Stimulated activated CD8-positive, alpha-beta memory T cell treated with anti-CD3 and anti-CD28 coated beads, Interleukin-12 subunit alpha, Interleukin-12 subunit beta, amount 100 ng/mL, for 4 hours (primary cell): ENCODE results near the gene DPY19L1.
"Not testable (repeated sequence)": the region's sequence is repeated elsewhere in the genome, so short reads cannot be mapped to it uniquely, and the experiment has no call there.

Experiments
- DNase-seq: peaks from one replicate; pipeline ENCODE4 v3.0.0-alpha.2; 2020; ENCODE audit warnings: low read depth

The DPY19L1 gene

DNA sequence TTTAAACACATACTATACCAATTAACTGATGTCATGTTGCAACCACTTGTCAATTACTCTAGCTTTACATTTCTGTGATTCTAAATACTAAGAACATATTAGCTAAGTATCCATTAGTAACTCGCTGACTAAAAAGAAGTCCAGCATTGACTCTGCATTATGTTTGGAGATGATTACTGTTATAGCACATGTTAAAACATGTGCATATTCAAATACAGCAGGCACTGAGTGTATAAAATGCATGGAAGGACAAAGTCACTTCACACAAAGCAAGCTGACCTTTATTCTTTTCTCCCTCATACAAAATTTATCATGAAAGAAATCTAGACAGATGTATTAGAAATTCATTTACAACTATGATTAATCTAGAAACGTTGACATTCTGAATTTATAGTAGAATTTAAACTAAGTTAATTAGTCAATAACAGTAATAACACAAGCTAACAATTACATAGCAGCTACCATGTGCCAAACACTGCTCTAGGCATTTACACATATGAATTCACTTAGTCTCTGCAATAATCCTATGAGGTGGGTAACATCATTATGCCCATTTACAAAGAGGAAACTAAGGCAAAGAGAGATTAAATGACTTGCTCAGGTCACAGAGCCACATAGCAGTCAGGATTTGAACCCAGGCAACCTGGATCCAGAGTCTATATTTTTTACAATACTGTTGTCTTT lies 48.7 kb downstream of the DPY19L1 start:
- DNase-seq, result not testable (repeated sequence)

DNA sequence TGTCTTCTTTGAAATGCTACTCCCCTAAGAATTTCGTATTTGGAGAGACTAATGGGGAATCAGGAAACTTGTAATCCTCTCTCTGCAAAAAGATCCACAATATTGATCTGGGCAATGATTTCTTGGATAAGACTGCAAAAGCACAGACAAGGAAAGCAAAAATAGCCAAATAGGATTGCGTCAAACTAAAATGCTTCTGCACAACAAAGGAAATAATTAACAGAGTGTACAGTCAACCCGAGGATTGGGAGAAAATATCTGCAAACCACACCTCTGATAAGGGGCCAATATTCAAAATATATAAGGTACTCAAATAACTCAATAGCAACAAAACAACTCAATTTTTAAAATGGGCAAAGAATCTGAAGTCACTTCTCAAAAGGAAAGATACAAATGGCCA lies 52.1 kb downstream of the DPY19L1 start:
- DNase-seq, result not testable (repeated sequence)

DNA sequence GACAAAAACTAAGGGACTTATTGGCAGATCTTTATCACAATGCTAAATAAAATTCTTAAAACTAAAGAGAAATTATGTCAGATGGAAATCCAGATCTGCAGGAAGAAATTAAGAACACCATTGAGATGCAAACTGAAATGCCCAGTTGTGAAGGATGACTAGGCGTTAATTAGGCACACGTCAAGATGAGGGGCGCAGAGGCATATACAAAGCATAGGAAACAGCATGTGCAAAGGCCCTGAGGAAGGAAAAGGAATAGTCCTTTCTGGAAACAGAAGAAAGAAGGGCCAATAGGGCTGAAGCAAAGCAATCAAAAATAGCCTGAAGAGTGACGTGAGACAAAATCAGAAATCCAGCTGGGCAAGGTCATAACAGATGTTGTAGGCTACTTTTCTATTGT lies 53.1 kb downstream of the DPY19L1 start:
- not testable (repeated sequence) for DNase-seq

DNA sequence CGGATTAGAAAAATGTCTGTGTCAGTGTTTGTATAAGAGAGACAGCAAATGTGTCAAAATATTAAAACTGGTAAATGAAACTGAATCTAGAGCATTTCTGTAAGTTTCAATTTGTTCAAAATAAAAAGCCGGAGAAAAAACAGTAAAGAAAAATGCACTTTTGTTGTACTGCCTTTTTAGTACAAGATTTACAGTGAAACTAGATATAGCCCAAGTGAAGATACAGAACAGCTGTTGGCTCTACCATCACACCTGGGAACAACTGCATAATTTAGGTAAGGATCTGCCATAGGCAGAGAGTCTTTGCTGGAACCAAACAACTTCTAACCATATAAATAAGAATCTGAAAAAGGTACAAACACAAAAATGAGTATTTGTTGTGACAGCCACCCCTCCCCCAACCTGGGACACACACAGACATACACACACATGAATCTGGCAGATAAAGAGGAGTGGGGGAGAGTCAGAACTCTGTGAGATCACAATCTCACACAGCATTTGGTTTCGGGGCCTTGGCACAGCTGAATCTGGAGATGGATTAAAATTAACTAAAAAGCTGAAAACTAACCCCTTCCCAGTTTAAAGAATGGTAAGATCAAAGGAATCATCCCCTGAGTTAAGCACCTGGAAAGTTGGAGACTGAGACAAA lies 54.8 kb downstream of the DPY19L1 start:
- no peak for DNase-seq

DNA sequence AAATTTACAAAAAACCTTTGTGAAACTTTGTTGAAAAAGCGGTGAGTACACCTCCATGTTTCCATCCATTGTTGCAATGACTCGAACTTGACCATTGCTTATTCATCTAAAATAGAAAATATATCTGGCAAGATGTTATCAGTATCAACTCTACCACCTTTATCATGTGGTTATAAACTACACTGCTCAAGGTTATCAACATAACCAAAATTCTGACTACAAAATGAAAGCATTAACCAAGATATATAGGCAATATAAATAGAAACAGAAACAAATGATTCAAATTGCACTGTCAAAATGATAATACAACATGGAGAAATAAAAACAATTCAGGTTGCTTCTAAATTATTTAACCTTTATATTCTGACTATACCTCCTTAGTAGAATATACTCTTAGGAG lies 58.2 kb downstream of the DPY19L1 start:
- DNase-seq, result not testable (repeated sequence)

DNA sequence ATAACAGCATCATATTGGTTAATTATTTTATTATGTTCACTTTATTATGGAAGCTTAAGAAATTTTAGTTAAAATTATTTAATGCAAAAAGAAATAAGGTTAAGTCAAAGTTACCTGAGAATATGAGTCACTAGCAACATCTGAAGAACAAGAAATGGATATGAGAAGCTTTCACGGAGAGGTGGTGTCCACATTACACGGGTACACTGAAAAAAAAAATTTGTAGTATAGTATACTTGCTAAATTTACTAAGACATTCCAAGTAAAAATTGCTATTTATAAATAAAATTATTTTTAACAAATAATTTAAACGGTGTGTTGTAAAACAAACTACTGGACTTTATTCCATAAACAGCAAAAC lies 63.9 kb downstream of the DPY19L1 start:
- DNase-seq, result no peak

DNA sequence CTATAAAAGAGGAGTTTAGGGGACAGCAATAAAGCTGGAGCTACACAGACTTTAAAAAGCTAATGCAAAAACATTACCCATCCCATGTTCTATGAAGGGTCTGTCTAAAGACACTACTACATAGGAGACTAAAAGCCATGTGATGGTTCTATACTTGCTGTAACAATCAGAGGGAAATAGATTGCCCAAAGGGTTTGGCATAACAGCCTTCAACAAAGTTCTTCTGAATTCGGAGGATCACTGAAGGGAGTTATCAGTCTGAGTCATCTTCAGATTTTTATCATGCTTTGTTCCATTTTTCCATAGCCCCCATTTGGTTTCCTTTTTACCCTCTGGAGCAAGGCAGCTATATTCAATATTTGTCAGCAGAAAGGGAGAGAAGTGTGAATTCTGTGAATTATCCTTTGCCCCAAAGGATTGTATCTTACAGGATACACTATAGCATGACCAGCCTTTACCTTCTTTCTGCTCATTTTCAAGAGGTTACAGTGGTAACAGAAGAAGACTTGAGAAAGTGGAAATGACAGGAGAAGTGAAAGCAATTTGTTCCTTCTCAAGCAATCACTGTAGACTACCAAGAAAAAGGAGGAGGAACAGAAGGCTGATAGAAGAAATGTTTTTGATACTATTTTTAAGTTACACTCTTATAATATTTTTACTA lies 64.4 kb downstream of the DPY19L1 start:
- DNase-seq, result not testable (repeated sequence)

DNA sequence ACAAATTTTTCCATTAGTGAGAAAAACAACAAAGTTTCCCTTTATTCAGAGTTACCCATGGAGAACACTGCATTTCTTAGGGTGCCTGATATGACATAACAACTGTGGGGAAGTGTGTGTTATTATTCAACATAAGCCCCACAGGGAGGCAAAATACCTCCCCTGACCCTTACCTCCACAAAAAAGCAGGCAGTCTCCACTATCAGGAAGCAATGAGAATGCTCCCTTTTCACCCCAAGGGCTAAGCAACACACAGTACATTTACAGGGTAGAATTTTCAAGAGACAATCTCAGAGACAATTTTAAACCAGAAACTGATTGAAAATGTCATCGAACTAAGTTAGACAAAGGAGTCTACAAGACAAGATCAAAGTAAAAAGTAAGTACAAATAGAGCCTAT lies 69.5 kb downstream of the DPY19L1 start:
- not testable (repeated sequence) for DNase-seq

DNA sequence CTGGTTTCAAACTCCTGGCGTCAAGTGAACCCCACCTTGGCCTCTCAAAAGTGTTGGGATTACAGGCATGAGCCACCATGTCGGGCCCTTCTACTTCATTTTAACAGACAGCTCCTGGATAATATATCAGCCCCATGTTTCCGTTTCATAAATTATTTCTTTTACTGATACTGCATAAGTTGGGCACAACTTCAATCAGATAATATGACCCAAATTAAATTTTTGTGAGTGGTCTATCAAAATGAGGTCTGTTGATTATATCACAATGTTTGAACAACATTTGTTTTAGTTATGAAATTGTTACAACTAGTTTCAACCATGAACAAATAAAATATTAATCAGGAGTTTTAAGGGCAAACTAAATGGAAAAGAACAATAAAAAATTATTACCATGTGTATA lies 70.8 kb downstream of the DPY19L1 start:
- not testable (repeated sequence) for DNase-seq

DNA sequence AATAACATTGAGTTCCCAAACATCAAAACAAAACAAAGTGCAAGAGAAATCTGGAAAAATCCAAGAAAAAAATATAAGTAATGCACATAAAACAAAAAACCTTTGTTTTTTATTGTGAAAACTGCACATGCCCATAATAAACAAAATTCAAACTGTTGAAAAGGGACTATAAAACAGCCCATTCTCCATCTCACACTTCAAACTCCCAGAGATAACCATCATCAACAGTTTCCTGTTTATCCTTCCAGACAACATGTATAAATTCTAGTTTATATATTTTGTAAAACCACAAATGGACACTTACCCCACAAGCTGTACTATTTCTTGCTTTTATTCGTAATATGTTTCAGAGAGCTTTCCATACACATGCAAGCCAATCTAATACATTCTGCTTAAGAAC lies 79.3 kb downstream of the DPY19L1 start:
- DNase-seq, result no peak

DNA sequence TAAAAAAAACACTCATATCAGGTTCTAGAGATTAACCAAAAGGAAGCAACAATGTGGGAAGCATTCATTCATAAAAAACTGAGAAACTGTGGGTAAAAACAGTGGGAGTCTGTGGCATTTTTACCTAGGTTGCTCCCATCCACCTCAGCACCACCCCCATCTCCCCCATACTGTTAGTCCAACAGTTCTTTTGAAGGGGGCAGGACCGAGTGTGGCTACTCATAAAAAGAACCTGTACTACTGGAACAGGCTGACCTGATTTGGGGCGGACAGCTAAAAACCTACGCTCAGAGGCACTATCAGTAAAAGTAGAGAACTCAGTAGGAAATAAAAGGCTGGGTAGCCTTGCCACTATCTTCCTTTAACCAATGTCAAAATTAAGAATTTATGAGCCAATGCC lies 84.5 kb downstream of the DPY19L1 start:
- no peak for DNase-seq

DNA sequence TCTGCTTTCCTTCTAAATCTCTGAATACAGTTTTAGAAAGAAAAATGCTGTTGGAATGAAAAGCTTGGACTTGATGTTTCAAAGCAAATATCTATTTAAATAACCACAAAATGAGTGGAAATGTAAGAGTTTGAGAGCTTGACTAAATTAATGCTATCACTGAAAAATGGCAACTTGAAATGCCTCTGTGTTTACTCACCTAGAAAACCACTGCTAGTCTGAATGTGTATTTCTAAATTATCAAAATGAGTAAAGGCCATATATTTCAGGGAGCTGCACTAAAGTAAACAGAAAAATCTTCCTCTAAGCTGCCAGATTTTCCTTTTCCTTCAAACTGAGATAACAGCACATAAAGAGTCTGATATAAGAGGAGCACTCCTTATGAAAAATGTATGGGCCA lies 87.9 kb downstream of the DPY19L1 start:
- no peak for DNase-seq

DNA sequence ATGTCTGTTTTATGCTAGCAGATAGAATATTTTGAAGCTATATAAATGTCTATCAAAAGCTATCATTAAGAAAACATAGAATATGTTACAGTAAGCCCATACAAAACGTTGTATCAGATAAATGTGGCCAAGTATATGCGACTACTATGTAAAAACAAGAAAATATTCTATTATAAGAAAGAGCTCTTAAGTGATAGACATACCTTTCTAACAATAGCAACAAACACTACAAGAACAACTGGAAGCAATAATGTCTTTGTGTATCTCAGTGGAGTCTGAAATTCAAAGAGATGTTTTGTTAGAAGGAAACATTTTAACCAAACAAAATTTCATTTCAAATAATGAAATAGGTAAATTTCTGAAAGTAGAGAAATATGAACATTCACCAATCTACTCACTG lies 89.9 kb downstream of the DPY19L1 start:
- not testable (repeated sequence) for DNase-seq

DNA sequence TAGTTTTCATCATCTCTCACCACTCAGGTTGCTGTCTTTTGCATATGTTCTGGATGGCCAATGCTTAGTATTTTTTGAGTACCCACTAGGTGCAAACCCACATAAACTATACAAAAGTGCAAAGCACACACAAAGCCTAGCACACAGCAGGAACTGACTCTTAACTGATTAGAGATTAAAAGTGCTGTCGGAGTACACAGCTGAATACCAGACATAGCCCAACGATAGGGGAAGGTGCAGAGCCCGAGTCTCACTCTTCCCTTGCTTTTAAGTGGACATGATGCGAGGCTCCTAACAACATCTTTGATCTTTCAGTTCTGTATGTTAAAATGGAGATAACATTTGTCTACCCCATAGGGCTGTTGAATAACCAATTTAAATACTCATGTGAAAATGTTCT lies 90.8 kb downstream of the DPY19L1 start:
- no peak for DNase-seq

DNA sequence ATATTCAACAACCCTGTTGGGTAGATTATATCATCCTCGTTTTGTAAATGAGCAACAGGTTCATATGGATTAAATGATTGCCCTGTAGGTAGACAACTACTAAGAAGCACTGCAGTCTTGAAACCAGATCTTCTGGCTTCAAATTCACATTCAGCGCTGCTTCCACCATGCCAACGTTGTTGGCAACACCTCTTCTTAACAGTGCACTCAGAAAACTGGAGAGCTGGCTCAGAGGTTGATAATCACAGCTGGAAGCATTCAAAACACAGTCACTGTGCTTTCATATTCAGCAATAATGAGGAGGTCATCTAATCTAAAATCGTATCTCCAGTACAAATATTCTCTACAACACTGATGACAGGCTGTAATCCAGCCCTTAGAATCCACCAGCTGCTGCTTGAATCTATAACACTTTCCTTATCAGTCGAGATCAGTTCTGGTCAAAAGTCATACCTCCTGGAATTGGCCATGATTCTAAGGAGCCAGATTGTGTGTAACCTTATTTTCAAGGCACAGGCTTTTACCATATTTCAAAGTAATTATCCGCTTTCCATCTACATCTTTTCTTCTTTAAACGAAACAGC lies 91.3 kb downstream of the DPY19L1 start:
- DNase-seq, result not testable (repeated sequence)

DNA sequence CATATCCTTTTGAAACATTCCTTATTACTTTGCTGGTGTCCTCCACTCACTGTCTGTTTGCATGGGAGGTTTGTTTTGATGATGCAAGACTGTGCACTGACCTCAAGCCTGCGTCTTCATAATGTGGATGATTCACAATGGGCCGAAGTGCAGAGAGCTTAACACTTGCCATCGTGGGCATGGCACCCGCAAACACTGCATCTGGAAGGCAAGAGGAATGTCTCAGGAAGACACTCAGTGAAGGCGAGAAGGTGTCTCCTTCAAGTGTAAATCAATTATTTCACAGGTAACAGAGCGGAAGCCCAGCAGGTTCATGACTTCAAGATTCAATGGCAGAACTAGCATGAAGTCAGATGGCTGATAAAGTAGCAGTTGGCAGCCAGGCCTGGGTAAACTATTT lies 98.1 kb downstream of the DPY19L1 start:
- DNase-seq, result no peak

DNA sequence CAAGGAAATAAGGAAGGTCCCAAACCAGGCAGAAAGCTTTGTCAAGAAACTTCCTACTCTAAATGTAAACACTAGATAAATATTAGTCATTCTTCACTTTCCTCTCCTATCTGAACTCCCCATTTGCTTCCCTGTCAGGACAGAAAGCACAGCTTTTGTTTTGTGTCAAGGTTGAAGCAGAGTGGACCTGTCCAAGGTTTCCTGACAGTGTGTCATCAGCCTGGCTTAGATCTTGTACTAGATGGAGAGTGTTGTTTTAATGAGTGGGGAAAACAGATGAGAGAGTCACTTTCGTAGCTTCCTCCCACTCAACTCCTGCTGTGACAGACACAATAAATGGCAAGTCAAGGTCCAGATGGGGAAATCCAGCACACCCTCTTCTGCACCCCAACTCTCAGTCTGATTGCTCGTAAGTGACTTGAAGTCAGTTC lies 101.5 kb downstream of the DPY19L1 start:
- not testable (repeated sequence) for DNase-seq

DNA sequence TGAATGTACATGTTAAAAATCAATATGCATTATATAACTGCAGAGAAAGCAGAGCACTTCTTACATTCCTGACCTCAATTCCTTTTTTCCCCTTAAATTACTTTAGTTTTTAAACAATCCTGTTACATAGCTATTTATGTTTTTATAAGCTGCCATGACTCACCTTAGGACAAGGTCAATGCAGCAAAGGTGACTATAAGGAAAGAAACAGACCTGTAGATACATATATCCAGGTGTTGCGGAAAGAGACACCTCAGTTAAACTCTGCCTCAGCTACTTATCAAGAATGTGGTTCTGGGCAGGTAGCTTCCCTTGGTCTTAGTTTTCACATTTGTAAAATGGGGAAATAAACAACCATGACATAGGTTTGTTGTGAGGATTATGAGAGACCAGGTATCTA lies 105.5 kb downstream of the DPY19L1 start:
- no peak for DNase-seq

DNA sequence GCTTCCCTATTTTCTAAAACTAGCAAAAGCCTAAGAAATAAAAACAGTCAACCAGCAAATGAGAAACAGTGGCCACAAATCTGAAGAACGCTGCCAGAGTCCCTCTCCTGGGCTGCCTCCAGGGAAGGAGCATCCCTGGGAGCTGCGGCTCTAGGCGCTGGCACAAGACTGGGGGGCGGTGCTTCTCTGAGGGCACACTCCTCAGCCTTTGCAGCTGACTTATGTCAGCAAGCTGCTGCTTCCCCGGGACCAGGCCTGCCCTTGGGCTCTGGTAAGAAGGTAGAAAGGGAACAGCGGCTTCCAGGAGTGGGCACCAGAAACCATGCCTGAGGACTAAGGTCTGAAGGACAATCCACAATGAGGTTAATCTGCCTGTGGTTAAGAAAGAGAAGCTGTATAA lies 107.5 kb downstream of the DPY19L1 start:
- DNase-seq, result not testable (repeated sequence)

DNA sequence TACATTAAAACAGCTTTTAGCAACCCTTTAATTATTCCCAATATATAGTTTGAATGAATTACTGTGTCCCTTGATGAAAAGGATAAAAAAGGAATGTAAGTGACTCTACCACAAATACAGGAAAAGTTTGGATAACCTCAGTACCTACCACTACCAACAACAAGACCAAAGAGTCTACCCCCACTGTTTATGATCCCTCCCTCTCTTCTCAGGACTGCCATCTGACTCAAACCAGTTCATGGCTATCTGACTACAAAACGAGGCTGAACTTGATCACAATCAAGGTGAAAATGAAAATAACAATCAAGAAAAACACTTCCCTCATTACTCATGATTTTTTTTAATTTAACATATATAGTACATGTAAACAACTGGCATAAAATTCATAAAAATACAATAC lies 108.7 kb downstream of the DPY19L1 start:
- no peak for DNase-seq

DNA sequence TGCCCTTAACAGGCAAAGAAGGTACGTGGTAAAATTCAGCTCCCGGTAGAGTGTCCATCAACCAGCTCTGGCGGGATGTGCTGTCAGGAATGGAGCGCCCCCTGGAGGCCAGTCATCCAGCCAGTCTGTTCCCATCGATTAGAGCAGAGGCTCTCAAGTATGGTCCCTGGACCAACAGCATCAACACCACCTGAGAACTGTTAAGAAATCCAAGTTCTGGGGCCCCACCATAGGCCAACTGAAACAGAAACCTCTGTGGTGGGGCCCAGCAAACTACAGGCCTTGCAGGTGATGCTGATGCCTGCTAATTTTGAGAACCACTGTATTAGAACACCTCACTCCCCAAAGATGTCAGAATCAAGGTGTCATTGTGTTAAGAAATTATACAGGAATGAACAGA lies 109.2 kb downstream of the DPY19L1 start:
- no peak for DNase-seq

DNA sequence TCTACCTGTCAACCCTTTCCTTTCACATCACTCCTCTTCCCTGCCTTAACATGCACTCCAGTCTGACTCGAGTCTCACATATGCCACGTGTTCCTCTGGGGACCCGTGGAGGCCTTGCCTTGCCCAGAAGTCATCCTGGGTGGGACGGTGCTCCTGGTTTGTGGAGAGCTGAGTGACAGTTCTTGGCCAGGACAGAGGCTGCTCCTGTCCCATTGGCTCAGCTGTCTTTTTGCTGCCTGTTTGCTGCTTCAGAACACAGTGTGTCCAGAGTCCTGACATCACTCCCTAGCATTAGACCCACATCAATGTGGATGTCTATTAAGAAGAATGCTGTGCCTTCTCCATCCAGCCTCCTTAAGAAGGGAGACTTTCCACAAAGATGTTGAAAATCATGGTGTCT lies 116.8 kb downstream of the DPY19L1 start:
- not testable (repeated sequence) for DNase-seq

DNA sequence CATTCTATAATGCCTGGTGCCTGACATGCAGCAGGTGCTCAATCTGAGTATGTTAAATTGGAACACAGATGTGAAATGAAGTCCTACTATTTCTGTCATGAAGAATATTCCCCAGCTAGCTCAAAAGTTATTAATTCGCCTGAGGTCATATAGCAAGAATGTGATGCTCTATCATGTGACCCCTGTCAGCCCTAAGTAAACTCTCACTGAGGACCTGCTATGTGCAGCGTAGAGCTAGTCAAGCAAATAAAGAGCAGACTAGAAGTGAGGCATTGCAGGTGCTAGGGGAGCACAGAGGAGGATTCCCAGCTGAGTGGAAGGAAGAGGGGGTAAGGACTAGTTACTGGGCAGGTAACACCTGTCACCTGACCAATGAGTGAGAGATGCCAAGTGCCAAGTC lies 118.2 kb downstream of the DPY19L1 start:
- DNase-seq, result not testable (repeated sequence)
